Colonic mucosa (tissue), 4 donors: ENCODE results near the gene PIK3R5. TPM values are rescaled to one million over a fixed set of nuclear protein-coding genes. Genes with fewer than 3 reads are reported as not detected.

Experiments used
- DNase-seq: peaks from one replicate; pipeline ENCODE4 v3.0.0-alpha.2; 2020
- H3K27ac ChIP-seq: fragments of 200-600 bp; one replicate; pipeline ENCODE4 v1.8.0; 2021
- H3K27me3 ChIP-seq: fragments of 200-600 bp; one replicate; pipeline ENCODE4 v1.8.0; 2021
- H3K36me3 ChIP-seq: fragments of 200-600 bp; one replicate; pipeline ENCODE4 v1.8.0; 2021
- H3K4me1 ChIP-seq: fragments of 200-600 bp; one replicate; pipeline ENCODE4 v1.8.0; 2021; ENCODE audit warnings: mild to moderate bottlenecking
- H3K4me3 ChIP-seq: fragments of 200-600 bp; one replicate; pipeline ENCODE4 v1.8.0; 2021
- H3K9ac ChIP-seq, 2 donors: one replicate each; pipeline ENCODE4 v1.7.0; 2013; ENCODE audit warnings: control low read depth in 2 of 2, low read depth in 2 of 2, low read length in 2 of 2
- H3K9me3 ChIP-seq: fragments of 200-600 bp; one replicate; pipeline ENCODE4 v1.8.0; 2021
- CTCF ChIP-seq: fragments of 200-600 bp; IDR thresholded peaks from one replicate; pipeline ENCODE4 v1.8.0; 2022; ENCODE audit warnings: antibody characterized with exemption, mild to moderate bottlenecking
- intact Hi-C: fragments of 100-400 bp; cut with DNase I; formaldehyde crosslinking; loops from one replicate; pipeline ENCODE4 v1.14.1; 2022
- total RNA-seq, 2 donors: library from RNA; stranded (reverse); fragmentation: NEBNext Ultra II Directional in 1 of 2; extraction: Animal tissue kit (Norgen Biotek cat#: 25700) in 1 of 2; gene quantifications; one replicate each; pipeline ENCODE4 v1.2.1, GENCODE V29; 2021
- donor health status: healthy.
- donor health status: DM: no; HTN: no; CAD: no.
- donor health status: DM: no; HTN: no; CAD: no.

Gene PIK3R5
- total RNA-seq, 2 donors from 2014 or later, result 2.2 to 2.5 TPM

DNA sequence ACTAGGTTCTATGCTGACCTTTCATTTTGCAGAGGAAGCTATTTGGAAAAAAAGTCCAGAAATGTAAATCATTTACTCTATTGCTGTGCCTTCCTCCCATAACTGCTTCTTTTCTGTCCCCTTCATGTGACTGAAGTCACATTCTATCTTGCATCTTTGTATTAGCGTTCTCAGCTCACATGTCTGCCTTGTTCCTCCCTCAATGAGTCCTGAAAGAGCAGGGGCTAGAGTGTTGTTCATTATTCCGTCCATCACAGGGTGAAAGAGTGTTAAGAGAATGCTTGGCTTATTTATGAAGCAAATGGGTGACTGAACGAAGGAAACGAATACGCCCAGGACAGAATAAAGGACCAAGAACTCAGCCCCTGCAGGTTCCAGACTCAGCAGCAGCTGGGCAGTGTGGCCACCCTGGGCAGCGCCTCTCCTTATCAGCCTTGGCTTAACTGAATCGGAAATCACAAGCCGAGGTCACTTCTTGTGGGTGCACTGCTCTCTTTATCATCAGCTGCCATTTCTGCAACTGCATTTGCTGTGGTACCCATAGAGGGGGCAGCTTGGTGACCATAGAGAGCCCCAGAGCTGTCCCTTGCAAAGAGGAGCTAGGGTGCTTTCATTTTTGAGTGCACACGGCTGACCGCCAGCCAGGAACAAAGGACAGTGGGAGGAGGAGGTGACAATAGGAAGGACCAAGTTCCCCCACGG, 96.2 kb downstream of the PIK3R5 start:
- intact Hi-C loops, result no loop called here
- no peak overlapping the region for H3K27ac ChIP-seq
- no peaks in the 10 kb centered on the region for H3K27me3 ChIP-seq
- no peak overlapping the region for H3K4me3 ChIP-seq
- DNase-seq, result no peak
- H3K4me1 ChIP-seq, result no peaks in the 10 kb centered on the region
- no peaks in the 10 kb centered on the region for H3K36me3 ChIP-seq
- TF ChIP-seq CTCF, result no peak
- H3K9me3 ChIP-seq, result no peaks in the 10 kb centered on the region
- H3K9ac ChIP-seq, result no peak overlapping the region

GRCh38 chr17:8868529-8868951, 97.0 kb downstream of the PIK3R5 start:
- DNase-seq, result no peak
- no peaks in the 10 kb centered on the region for H3K36me3 ChIP-seq
- H3K4me1 ChIP-seq, result no peaks in the 10 kb centered on the region
- intact Hi-C loops, result no loop called here
- H3K27me3 ChIP-seq, result no peaks in the 10 kb centered on the region
- H3K4me3 ChIP-seq, result no peak overlapping the region
- no peaks in the 10 kb centered on the region for H3K9me3 ChIP-seq
- TF ChIP-seq CTCF, result no peak
- H3K27ac ChIP-seq, result no peak overlapping the region
- H3K9ac ChIP-seq, result no peak overlapping the region

DNA sequence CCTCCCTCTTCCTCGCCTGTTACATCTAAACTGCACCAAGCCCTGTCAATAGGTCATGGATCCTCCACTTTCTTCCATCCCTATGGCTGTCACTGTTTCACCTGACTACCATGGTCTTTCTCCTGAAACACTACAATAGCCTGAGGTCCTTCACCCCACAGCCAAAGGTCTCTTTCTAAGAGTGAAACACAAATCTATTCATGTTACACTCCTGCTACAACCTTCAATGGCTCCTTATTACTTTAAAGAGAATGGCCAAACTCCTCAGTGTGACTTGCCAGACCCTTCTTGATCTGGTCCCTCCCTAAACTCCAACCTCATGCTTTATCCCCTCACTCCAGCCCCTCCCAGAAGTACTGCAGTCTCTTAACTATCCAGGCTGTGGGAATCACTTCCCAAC, 97.4 kb downstream of the PIK3R5 start:
- Histone ChIP-seq H3K9me3 (no peaks in the 10 kb centered on the region), H3K27me3 (no peaks in the 10 kb centered on the region), H3K9ac (no peak overlapping the region), H3K4me3 (no peak overlapping the region), H3K36me3 (no peaks in the 10 kb centered on the region), H3K27ac (no peak overlapping the region), H3K4me1 (no peaks in the 10 kb centered on the region)
- intact Hi-C loops, result no loop called here
- no peak for TF ChIP-seq CTCF
- no peak for DNase-seq

- no peak within 1 kb of the TSS for H3K4me3 ChIP-seq
- peak within 1 kb of the TSS in 1 of 2 donors; percentile 33 for H3K9ac ChIP-seq
- H3K9me3 ChIP-seq, result no peaks in the 10 kb centered on the region
- H3K36me3 ChIP-seq, result no peaks in the 10 kb centered on the region
- H3K4me1 ChIP-seq, result no peaks in the 10 kb centered on the region
- no peak within 1 kb of the TSS for H3K27ac ChIP-seq
- H3K27me3 ChIP-seq, result no peaks in the 10 kb centered on the region
- intact Hi-C loops, result no loop called here
- no peak for DNase-seq
- no peak for TF ChIP-seq CTCF
Measured at GRCh38 chr17:8867361-8867981, 98.0 kb downstream of the PIK3R5 start, which contains the start of gene PIK3R6. Gene PIK3R6, minus strand, starts transcription at chr17:8867674. Its CDS starts 17,880 bp downstream, at chr17:8849794.

DNA sequence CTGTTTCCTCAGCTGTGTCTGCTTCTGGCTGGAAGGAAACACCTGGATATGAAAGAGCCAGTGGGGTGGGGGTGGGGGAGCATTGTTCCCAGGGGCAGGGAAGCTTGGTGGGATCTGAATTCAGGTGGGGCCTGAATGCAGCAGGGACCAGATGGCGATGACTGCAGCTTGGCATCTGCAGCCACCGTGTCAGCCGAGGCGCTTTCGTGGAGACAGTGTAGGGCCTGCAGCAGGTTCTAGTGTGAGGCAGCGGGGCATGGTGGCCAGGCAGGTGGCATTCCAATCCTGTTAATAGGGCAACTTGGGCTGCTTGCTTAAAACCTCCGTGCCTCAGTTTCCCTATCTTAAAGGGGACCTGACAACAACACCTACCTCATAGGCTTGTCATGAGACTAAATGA, 99.7 kb downstream of the PIK3R5 start:
- no peak overlapping the region for H3K9ac ChIP-seq
- intact Hi-C loops, result no loop called here
- H3K9me3 ChIP-seq, result no peaks in the 10 kb centered on the region
- H3K36me3 ChIP-seq, result no peaks in the 10 kb centered on the region
- H3K4me1 ChIP-seq, result no peaks in the 10 kb centered on the region
- DNase-seq, result no peak
- no peaks in the 10 kb centered on the region for H3K27me3 ChIP-seq
- TF ChIP-seq CTCF, result no peak
- H3K4me3 ChIP-seq, result no peak overlapping the region
- H3K27ac ChIP-seq, result no peak overlapping the region
